Activated gamma-delta T cell (primary cell): Measurements from ENCODE around the gene TIGD1.
"Not testable (repeated sequence)": the region's sequence is repeated elsewhere in the genome, so short reads cannot be mapped to it uniquely, and the experiment has no call there.

Source experiments
- DNase-seq: peaks from one replicate; lab custom pipeline; 2025; lab: John Stamatoyannopoulos, UW

TIGD1 gene

GRCh38 chr2:232539298-232540231 is 10.8 kb downstream of the TIGD1 start, which contains the start of gene CHRNG:
TSS of gene CHRNG (plus strand) at chr2:232539692. CDS start at chr2:232539748, 56 bp downstream.
- no peak for DNase-seq

- no peak for DNase-seq
Measured at GRCh38 chr2:232538671-232539070, 11.7 kb downstream of the TIGD1 start.

GRCh38 chr2:232537499-232537898 is 12.9 kb downstream of the TIGD1 start:
- no peak for DNase-seq

GRCh38 chr2:232537079-232537478 is 13.3 kb downstream of the TIGD1 start:
- no peak for DNase-seq

- no peak for DNase-seq
Measured at GRCh38 chr2:232535761-232536530, 14.4 kb downstream of the TIGD1 start.

- no peak for DNase-seq
Measured at GRCh38 chr2:232534940-232535651, 15.3 kb downstream of the TIGD1 start.

- DNase-seq, result no peak
Measured at GRCh38 chr2:232533944-232534710, 16.2 kb downstream of the TIGD1 start.

GRCh38 chr2:232532821-232533220 is 17.5 kb downstream of the TIGD1 start:
- DNase-seq, result not testable (repeated sequence)

- DNase-seq, result no peak
Measured at GRCh38 chr2:232532419-232532818, 17.9 kb downstream of the TIGD1 start.

GRCh38 chr2:232530626-232531260 is 19.6 kb downstream of the TIGD1 start:
- DNase-seq, result no peak

GRCh38 chr2:232529806-232530547 is 20.4 kb downstream of the TIGD1 start:
- no peak for DNase-seq

- no peak for DNase-seq
Measured at GRCh38 chr2:232528746-232529460, 21.5 kb downstream of the TIGD1 start.

- DNase-seq, result no peak
Measured at GRCh38 chr2:232527905-232528470, 22.4 kb downstream of the TIGD1 start.

- no peak for DNase-seq
Measured at GRCh38 chr2:232526372-232526941, 23.9 kb downstream of the TIGD1 start.

GRCh38 chr2:232525791-232526371 is 24.5 kb downstream of the TIGD1 start, which contains the start of gene CHRND:
TSS of gene CHRND (plus strand) at chr2:232526160. CDS start at chr2:232526216, 56 bp downstream.
- DNase-seq, result no peak

GRCh38 chr2:232525199-232525598 is 25.2 kb downstream of the TIGD1 start:
- no peak for DNase-seq

GRCh38 chr2:232524771-232525170 is 25.6 kb downstream of the TIGD1 start:
- no peak for DNase-seq
